Upper lobe of right lung (tissue), 1 donor: ENCODE data around the gene SMARCD3. TPM values are rescaled to one million over a fixed set of nuclear protein-coding genes. Genes with fewer than 3 reads are reported as not detected.

Experiments
- ATAC-seq: fragments of 200-7000 bp; cut with Tn5 transposase; one replicate; pipeline ENCODE4 v1.9.1; 2020; ENCODE audit warnings: mild to moderate bottlenecking, moderate library complexity
- DNase-seq: peaks from one replicate; pipeline ENCODE4 v3.0.0-alpha.2; 2020
- H3K27ac ChIP-seq: fragments of 200-600 bp; one replicate; pipeline ENCODE4 v1.8.0; 2022
- H3K27me3 ChIP-seq: fragments of 200-600 bp; one replicate; pipeline ENCODE4 v1.8.0; 2022; ENCODE audit warnings: mild to moderate bottlenecking
- H3K36me3 ChIP-seq: fragments of 200-600 bp; one replicate; pipeline ENCODE4 v1.8.0; 2022
- H3K4me1 ChIP-seq: fragments of 200-600 bp; one replicate; pipeline ENCODE4 v1.8.0; 2022
- H3K4me3 ChIP-seq: fragments of 200-600 bp; one replicate; pipeline ENCODE4 v1.8.0; 2022; ENCODE audit warnings: mild to moderate bottlenecking
- H3K9me3 ChIP-seq: fragments of 200-600 bp; one replicate; pipeline ENCODE4 v1.8.0; 2022
- intact Hi-C: fragments of 100-400 bp; cut with DNase I; formaldehyde crosslinking; loops from one replicate; pipeline ENCODE4 v1.11.0; 2022
- total RNA-seq: library from RNA; stranded (reverse); fragmentation: NEBNext Ultra II Directional; extraction: Animal tissue kit (Norgen Biotek cat#: 25700); gene quantifications from one replicate; pipeline ENCODE4 v1.2.1, GENCODE V29; 2021
- TF ChIP-seq, protein P1 (sequence below): fragments of 200-600 bp; IDR thresholded peaks from one replicate; pipeline ENCODE4 v1.8.0; 2022; ENCODE audit warnings: antibody characterized with exemption
- donor health status: DM: no; HTN: yes; CAD: no; lungs with severe emphysema.

The SMARCD3 gene
- total RNA-seq, 1 donor from 2014 or later, result 61.5 TPM

DNA sequence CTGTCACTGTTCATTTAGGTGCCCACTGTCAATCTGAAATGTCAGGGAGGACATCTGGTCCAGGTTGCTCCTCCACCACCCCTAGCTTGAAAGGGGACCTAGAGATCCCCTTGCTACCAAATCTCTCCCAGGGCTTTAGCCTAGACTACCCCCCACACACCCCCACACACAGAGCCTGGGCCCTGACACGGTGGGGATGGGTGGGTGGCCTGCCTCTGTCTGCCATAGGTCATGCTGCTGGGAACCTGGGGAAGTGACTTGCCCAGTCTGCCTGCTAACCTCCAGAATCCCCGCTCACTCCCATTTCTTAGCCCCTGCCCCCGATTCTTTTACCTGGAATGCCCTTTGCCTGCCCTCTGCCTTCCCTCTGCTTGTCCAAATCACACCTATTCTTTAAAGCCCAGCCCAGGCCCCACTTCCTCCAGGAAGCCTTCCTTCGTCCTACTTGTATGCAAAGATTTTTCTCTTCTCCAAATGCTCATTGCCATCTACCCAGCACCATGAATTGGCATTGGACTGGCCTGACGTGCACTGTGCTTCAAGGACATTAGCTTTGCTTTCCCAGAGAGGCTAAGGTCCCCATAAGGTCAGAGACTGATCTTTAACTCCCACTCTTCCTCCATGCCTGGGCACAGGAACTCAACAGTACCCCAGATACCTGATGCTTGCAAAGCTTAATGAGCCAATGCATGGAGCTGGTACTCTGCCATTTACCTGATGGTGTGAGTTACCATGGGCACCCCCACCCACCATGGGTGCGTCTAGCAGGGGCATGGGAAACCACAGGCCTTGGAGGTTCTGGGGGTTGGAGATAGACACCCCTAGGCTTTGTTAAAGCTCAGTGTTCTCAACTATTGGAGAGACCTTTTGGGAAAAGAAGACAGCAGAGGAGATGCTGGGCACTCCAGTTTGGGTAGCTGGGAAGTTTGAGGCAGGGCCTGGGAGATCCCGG is 2.0 kb upstream of the SMARCD3 start:
- Histone ChIP-seq H3K27ac (peak overlapping the region; percentile 80), H3K9me3 (no peaks in the 10 kb centered on the region), H3K36me3 (no peaks in the 10 kb centered on the region), H3K4me3 (peak overlapping the region; percentile 67), H3K4me1 (peaks cover 23% of the 10 kb centered on the region), H3K27me3 (peaks cover 10% of the 10 kb centered on the region)
- no peak for ATAC-seq
- TF ChIP-seq, protein P1, sequence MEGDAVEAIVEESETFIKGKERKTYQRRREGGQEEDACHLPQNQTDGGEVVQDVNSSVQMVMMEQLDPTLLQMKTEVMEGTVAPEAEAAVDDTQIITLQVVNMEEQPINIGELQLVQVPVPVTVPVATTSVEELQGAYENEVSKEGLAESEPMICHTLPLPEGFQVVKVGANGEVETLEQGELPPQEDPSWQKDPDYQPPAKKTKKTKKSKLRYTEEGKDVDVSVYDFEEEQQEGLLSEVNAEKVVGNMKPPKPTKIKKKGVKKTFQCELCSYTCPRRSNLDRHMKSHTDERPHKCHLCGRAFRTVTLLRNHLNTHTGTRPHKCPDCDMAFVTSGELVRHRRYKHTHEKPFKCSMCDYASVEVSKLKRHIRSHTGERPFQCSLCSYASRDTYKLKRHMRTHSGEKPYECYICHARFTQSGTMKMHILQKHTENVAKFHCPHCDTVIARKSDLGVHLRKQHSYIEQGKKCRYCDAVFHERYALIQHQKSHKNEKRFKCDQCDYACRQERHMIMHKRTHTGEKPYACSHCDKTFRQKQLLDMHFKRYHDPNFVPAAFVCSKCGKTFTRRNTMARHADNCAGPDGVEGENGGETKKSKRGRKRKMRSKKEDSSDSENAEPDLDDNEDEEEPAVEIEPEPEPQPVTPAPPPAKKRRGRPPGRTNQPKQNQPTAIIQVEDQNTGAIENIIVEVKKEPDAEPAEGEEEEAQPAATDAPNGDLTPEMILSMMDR, result no peak
- DNase-seq, result no peak
- intact Hi-C loops, result no loop called here

DNA sequence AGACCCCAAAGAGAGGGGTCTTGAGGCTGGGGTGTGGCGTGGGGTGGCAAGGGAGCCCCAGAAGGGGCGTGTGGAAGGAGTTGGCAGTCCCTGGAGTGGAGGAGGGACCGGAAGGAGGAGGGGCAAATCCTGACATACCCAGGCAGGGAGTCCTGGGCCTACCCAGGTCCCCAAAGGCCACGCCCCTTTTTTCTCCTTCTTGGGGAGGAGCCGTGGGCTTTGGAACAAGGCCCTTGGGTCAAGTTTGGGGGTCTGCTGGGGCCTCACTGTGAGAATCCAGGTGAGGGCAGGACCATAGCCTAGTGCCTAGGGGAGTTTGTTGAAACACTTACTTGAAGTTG is 1.2 kb upstream of the SMARCD3 start:
- ATAC-seq, result peak; percentile 51
- peak overlapping the region; percentile 80 for H3K27ac ChIP-seq
- H3K27me3 ChIP-seq, result peaks cover 13% of the 10 kb centered on the region
- H3K4me3 ChIP-seq, result peak overlapping the region; percentile 61
- H3K9me3 ChIP-seq, result no peaks in the 10 kb centered on the region
- H3K4me1 ChIP-seq, result peaks cover 30% of the 10 kb centered on the region
- no peak for DNase-seq
- no peaks in the 10 kb centered on the region for H3K36me3 ChIP-seq
- TF ChIP-seq, protein P1, result no peak
- intact Hi-C loops, result loop anchor here (10.0 kb wide), 1 partner anchor 55 kb away; no protein-coding TSS in a partner anchor

DNA sequence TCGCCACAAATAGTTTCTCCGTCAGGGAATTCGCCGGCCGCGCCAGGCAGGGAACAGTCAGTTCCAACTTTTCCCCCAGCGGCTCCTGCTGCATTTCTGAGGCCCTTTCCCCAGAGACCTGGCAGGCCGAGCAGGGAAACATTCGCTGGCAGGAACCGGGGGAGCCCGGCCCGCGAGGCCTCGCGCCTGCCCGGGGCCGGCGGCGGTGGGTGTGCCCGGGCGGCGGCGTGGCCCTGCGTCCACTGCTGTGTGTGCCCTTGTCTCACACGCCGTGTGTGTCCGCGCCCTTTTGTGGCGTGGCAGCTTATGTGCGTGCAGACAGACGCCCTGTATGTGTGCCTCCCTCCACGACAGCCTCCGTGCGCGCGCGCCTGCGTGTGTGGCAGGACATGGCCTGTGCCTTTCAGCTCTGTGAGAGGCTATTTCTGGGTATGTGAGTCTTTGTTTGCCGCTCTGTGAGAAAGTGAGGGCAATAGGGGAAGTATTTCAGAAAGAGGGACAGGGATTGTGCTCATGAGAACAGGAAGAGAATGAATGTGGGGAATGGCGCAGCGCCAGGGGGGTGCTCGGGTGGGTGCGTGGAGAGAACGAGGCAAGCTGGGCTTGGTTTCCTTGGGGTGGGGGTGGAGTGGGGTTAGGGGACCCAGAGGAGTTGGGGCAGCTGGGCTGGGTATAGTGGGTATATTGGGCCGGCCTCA is 689 bp upstream of the SMARCD3 start:
- Histone ChIP-seq H3K36me3 (no peaks in the 10 kb centered on the region), H3K4me3 (peak overlapping the region; percentile 61), H3K27me3 (peaks cover 18% of the 10 kb centered on the region), H3K9me3 (no peaks in the 10 kb centered on the region), H3K4me1 (peaks cover 35% of the 10 kb centered on the region), H3K27ac (peak overlapping the region; percentile 80)
- ATAC-seq, result peak; percentile 43
- DNase-seq, result peak; percentile 83
- intact Hi-C loops, result loop anchor here (10.0 kb wide), 1 partner anchor 56 kb away; no protein-coding TSS in a partner anchor
- TF ChIP-seq, protein P1, result no peak

DNA sequence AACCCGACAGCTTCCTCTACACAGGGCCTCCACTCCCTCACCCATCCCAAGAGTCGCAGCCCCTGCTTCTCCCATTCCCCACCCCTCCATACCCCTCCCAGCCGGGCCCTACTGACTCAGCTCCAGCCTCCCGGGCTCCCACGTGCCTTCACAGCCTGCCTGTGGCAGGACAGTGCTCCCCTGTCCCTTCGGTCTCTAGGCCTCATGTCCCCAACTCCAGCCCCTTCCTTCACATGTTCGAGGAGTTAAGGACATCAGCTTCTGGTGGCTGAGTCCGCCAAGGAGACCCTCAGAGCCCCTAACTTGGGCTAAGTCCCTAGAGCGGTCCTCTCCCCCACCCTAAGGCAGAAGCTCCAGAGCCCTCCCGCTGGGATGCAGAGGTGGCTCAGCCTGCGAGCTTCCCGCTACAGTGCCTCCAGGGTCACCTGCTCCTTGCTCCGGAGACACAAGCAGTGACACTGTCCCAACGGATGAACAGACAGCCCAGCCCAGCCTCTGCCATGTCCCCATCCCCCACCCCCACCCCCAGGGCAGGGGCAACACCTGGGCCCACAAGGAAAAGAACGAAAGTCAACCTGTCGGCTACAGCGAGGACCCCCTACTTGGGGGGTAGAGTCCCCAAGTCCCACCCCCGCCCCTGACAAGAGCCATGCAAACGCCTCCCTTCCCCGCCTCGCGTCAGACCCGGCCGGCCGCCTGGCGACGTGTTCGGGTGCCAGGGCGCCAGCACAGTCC is 716 bp downstream of the SMARCD3 start:
- Histone ChIP-seq H3K4me1 (peaks cover 45% of the 10 kb centered on the region), H3K27me3 (peaks cover 23% of the 10 kb centered on the region), H3K27ac (peak overlapping the region; percentile 80), H3K9me3 (no peaks in the 10 kb centered on the region), H3K36me3 (no peaks in the 10 kb centered on the region), H3K4me3 (peak overlapping the region; percentile 61)
- DNase-seq (no peak), ATAC-seq (no peak)
- intact Hi-C loops, result loop anchor here (10.0 kb wide), 1 partner anchor 57 kb away; no protein-coding TSS in a partner anchor
- TF ChIP-seq, protein P1, result no peak

DNA sequence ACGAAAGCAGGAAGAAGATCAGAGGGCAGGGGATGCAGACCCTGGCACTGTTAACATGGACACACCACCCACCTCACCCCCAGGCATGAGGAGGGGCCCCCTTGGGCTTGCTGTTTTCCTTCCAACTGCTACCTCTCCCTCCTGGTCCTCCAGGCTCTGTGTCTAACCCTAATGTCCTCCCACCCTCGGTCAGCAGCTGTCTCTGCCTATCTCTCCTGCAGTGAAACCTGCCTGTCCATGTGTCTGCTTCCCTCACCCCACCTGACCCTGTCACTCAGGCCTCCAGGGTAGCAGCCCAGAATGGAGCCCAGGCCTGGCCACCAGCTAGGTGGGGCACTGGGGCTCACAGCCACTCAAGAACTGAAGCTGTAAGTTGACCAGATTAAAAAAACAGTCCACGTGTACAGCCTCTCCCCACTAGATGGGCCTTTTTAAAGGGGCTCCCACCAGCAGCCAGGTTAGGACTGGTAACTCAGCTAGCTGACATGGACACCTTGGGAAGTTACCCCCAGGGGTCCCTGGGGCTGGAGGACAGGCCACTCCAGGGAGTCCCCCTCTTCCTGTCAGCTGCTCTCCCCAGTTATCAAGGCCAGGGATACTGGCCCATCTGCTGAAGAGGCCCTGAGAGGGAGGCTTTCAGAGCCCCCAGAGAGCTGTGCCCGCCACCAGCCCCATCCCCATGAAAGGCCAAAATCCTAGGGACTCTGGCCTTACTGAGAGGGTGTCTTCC is 1.5 kb downstream of the SMARCD3 start:
- Histone ChIP-seq H3K27ac (no peak overlapping the region), H3K4me1 (peaks cover 45% of the 10 kb centered on the region), H3K9me3 (no peaks in the 10 kb centered on the region), H3K36me3 (peaks cover 3% of the 10 kb centered on the region), H3K4me3 (peak overlapping the region; percentile 61), H3K27me3 (peaks cover 23% of the 10 kb centered on the region)
- DNase-seq (no peak), ATAC-seq (no peak)
- TF ChIP-seq, protein P1, result no peak
- intact Hi-C loops, result loop anchor here (10.0 kb wide), 1 partner anchor 58 kb away; no protein-coding TSS in a partner anchor
